Activated naive CD4-positive, alpha-beta T cell treated with anti-CD3 and anti-CD28 coated beads for 36 hours (primary cell): ENCODE data around the gene XKR7. TPM values are rescaled to one million over a fixed set of nuclear protein-coding genes. Genes with fewer than 3 reads are reported as not detected.
A peak's percentile ranks its signal among the peaks of the same experiment; 100 is the strongest.

Experiments used
- CTCF ChIA-PET: fragments of 350-600 bp; sonication (Branson Sonifier 250); formaldehyde crosslinking; loops from one replicate; lab custom pipeline; 2021; ENCODE audit warnings: antibody characterized with exemption; lab: Charles Lee
- DNase-seq: peaks from one replicate; pipeline ENCODE4 v3.0.0-alpha.2; 2020
- H3K27ac Mint-ChIP-seq: one replicate; pipeline ENCODE4 v1.8.0; 2021; ENCODE audit warnings: mild to moderate bottlenecking, mixed read lengths
- H3K27me3 Mint-ChIP-seq: one replicate; pipeline ENCODE4 v1.8.0; 2021; ENCODE audit warnings: low read depth, mixed read lengths
- H3K36me3 Mint-ChIP-seq: one replicate; pipeline ENCODE4 v1.8.0; 2021; ENCODE audit warnings: low read depth, mixed read lengths
- H3K4me1 Mint-ChIP-seq: one replicate; pipeline ENCODE4 v1.8.0; 2021; ENCODE audit warnings: low read depth, mixed read lengths
- H3K4me3 Mint-ChIP-seq: one replicate; pipeline ENCODE4 v1.8.0; 2021; ENCODE audit warnings: mild to moderate bottlenecking, moderate library complexity, mixed read lengths
- H3K9me3 Mint-ChIP-seq: one replicate; pipeline ENCODE4 v1.8.0; 2021; ENCODE audit warnings: mixed read lengths
- intact Hi-C: fragments of 100-400 bp; cut with micrococcal nuclease; formaldehyde crosslinking; loops from one replicate; pipeline ENCODE4 v1.15.1; 2023
- total RNA-seq, 2 experiments: library from RNA; stranded (reverse); gene quantifications; one replicate each; pipeline ENCODE4 v1.2.3, GENCODE V29; 2021

XKR7 gene
- total RNA-seq, 2 experiments from 2014 or later = 0.02 TPM

DNA sequence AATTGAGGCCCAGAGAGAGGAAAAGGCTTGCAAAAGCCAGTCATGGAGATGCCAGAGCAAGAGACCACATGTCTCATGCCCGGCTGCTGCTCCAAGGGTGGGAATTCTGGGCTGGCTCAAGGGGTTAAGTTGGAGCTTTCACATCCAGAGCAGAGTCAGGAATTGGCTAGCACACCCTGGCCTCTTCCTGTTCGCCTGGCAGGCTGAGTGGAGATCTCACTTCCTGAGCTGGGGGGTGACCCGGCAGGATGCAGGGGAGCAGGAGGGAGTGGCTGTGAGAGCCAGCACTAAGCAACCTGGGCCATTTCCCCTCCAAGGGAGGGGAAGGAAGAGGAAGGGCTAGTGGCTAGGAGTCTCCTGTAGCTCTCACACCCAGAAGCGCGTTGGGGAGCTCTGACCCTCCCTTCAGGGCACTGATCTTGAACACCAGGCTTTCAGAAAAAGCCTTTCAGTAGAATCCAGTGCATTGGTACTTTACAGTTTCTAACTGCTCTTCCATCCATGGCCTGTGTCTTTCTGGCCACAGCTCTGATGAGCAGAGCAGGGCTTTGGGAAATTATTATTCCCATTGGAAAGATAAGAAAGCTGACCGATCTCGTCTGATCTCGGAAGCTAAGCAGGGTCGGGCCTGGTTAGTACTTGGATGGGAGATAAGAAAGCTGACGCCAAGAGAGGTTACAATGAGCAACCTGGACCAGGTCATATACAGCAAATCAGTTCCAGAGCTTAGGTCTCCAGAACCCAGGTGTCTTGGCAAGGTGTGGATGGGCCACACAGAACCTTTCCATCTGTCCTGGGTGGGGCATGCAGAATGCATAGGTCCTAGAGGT is 40.1 kb downstream of the XKR7 start:
- no peak overlapping the region for H3K27ac Mint-ChIP-seq
- H3K4me3 Mint-ChIP-seq = no peak overlapping the region
- DNase-seq = no peak
- H3K4me1 Mint-ChIP-seq = no peaks in the 10 kb centered on the region
- CTCF ChIA-PET = interaction anchor here (1.0 to 1.6 kb wide), 3 partner anchors 24 to 185 kb away, joined by 3 read pairs; no protein-coding TSS in a partner anchor
- intact Hi-C loops = no loop called here
- no peaks in the 10 kb centered on the region for H3K36me3 Mint-ChIP-seq
- no peaks in the 10 kb centered on the region for H3K9me3 Mint-ChIP-seq
- peaks cover 4% of the 10 kb centered on the region for H3K27me3 Mint-ChIP-seq

DNA sequence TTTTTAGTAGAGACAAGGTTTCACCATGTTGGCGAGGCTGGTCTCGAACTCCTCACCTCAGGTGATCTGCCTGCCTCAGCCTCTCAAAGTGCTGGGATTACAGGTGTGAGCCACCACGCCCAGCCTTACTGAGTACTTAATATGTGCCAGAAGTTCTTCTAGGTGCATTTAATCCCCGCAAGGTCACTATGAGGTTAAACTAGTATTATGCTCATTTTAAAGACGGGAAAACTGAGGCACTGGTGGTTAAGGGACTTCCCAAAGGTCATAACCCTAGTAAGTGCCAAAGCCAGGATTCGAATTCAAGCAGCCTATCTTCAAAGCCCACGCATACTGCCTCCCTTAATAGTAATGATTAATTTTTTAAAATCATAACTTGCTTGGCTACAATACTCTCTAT is 41.6 kb downstream of the XKR7 start:
- no peaks in the 10 kb centered on the region for H3K36me3 Mint-ChIP-seq
- no peak for DNase-seq
- intact Hi-C loops = no loop called here
- peaks cover 4% of the 10 kb centered on the region for H3K27me3 Mint-ChIP-seq
- H3K27ac Mint-ChIP-seq = no peak overlapping the region
- H3K4me1 Mint-ChIP-seq = no peaks in the 10 kb centered on the region
- no peaks in the 10 kb centered on the region for H3K9me3 Mint-ChIP-seq
- CTCF ChIA-PET = interaction anchor here (0.7 to 1.4 kb wide), 2 partner anchors 22 to 1660 kb away, joined by 3 read pairs; no protein-coding TSS in a partner anchor
- no peak overlapping the region for H3K4me3 Mint-ChIP-seq

- H3K27me3 Mint-ChIP-seq = peaks cover 6% of the 10 kb centered on the region
- no peak within 1 kb of the TSS for H3K27ac Mint-ChIP-seq
- H3K4me1 Mint-ChIP-seq = no peaks in the 10 kb centered on the region
- no peak within 1 kb of the TSS for H3K4me3 Mint-ChIP-seq
- DNase-seq = no peak
- intact Hi-C loops = no loop called here
- CTCF ChIA-PET = no interaction called here
- no peaks in the 10 kb centered on the region for H3K9me3 Mint-ChIP-seq
- no peaks in the 10 kb centered on the region for H3K36me3 Mint-ChIP-seq
Observed at GRCh38 chr20:32010101-32010500, 42.1 kb downstream of the XKR7 start, which contains the start of gene CCM2L. CCM2L (plus strand) TSS chr20:32010438; CDS start chr20:32010455, 17 bp downstream.

- Mint-ChIP-seq H3K9me3 (no peaks in the 10 kb centered on the region), H3K27me3 (peaks cover 10% of the 10 kb centered on the region), H3K4me3 (no peak overlapping the region), H3K36me3 (no peaks in the 10 kb centered on the region), H3K4me1 (no peaks in the 10 kb centered on the region), H3K27ac (no peak overlapping the region)
- CTCF ChIA-PET = no interaction called here
- DNase-seq = no peak
- intact Hi-C loops = no loop called here
Observed at GRCh38 chr20:32010666-32011065, 42.7 kb downstream of the XKR7 start.

GRCh38 chr20:32012159-32012688 is 44.3 kb downstream of the XKR7 start:
- Mint-ChIP-seq H3K36me3 (no peaks in the 10 kb centered on the region), H3K4me1 (no peaks in the 10 kb centered on the region), H3K9me3 (no peaks in the 10 kb centered on the region), H3K4me3 (no peak overlapping the region), H3K27me3 (peaks cover 19% of the 10 kb centered on the region), H3K27ac (no peak overlapping the region)
- no peak for DNase-seq
- CTCF ChIA-PET = interaction anchor here (0.9 to 2.7 kb wide), 4 partner anchors 18 to 189 kb away, joined by 3 to 11 read pairs (median 4); no protein-coding TSS in a partner anchor
- intact Hi-C loops = no loop called here

DNA sequence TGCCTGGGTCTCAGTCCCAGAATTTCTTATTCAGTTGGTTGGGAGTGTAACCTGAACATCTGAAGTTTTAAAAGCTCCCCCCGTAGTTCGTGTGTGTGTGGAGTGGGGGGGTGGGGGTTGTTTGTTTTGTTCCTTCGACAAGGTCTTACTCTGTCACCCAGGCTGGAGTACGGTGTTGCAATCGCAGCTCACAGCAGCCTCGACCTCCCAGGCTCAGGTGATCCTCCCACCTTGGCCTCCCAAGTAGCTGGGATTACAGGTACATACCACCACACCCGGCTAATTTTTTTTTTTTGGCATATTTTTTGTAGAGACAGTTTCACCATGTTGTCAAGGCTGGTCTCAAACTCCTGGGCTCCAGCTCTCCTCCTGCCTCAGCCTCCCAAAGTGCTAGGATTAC is 45.4 kb downstream of the XKR7 start:
- H3K27ac Mint-ChIP-seq = no peak overlapping the region
- H3K4me3 Mint-ChIP-seq = no peak overlapping the region
- H3K4me1 Mint-ChIP-seq = peaks cover 4% of the 10 kb centered on the region
- no peaks in the 10 kb centered on the region for H3K9me3 Mint-ChIP-seq
- intact Hi-C loops = no loop called here
- no peak for DNase-seq
- peaks cover 28% of the 10 kb centered on the region for H3K27me3 Mint-ChIP-seq
- CTCF ChIA-PET = interaction anchor here (0.8 to 2.7 kb wide), 5 partner anchors 17 to 190 kb away, joined by 3 to 11 read pairs (median 4); no protein-coding TSS in a partner anchor
- H3K36me3 Mint-ChIP-seq = no peaks in the 10 kb centered on the region

- Mint-ChIP-seq H3K27me3 (peaks cover 55% of the 10 kb centered on the region), H3K4me3 (peak overlapping the region; percentile 74), H3K27ac (no peak overlapping the region), H3K36me3 (peaks cover 2% of the 10 kb centered on the region), H3K4me1 (peaks cover 16% of the 10 kb centered on the region), H3K9me3 (no peaks in the 10 kb centered on the region)
- CTCF ChIA-PET = interaction anchor here (0.7 to 2.0 kb wide), 3 partner anchors 10 to 165 kb away, joined by 4 to 7 read pairs (median 5); no protein-coding TSS in a partner anchor
- DNase-seq = peak; percentile 55
- intact Hi-C loops = loop anchor here (5.0 kb wide), 1 partner anchor 195 kb away; no protein-coding TSS in a partner anchor
Observed at GRCh38 chr20:32017711-32018251, 49.8 kb downstream of the XKR7 start.

DNA sequence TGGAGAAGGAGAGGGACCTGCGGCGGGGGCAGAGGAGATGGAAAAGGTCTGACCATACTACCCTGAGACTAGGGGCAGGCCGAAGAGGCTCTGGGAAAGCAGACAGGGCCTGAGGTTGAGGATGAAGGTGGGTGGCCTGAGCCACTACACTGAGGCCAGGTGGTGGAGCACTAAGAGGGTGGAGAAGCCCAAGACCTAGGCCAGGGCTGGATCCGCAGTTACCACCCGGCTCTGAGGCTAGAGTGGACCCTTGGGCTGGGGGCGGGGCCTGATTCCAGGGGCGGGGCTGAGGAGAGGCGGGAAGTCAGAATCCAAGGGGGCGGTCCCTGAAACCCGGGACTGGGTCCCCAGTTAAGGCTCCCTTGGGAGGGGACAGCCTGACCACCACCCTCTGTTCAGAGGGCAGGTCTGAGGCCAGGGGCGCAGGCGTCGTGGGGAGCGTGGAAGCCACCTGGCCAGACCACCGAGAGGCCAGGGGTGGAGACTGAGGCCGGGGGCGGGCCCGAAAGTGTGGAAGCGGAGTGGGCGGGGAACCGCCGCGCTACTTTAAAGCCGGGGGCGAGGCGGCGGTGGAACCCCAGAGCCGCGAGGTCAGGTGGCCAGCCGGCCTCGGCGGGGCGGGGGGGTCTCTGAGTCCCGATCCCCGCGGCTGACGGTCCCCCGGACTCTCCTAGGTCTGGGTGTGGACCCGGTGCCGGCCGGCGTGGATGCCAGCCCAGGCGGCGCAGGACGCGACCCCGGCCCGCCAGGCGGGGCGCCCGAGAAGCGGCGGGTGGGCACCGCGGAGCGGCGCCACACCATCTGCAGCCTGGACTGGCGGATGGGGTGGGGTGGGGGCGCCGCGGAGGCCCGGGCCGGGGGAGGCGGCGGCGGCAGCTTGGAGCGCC is 50.6 kb downstream of the XKR7 start:
- Mint-ChIP-seq H3K27ac (no peak overlapping the region), H3K27me3 (peaks cover 60% of the 10 kb centered on the region), H3K36me3 (peaks cover 2% of the 10 kb centered on the region), H3K9me3 (no peaks in the 10 kb centered on the region), H3K4me1 (peaks cover 16% of the 10 kb centered on the region), H3K4me3 (peak overlapping the region; percentile 74)
- CTCF ChIA-PET = interaction anchor here (1.6 to 3.0 kb wide), 4 partner anchors 12 to 168 kb away, joined by 4 to 37 read pairs (median 6); no protein-coding TSS in a partner anchor
- DNase-seq = peak; percentile 58
- intact Hi-C loops = loop anchor here (5.0 kb wide), 1 partner anchor 196 kb away; no protein-coding TSS in a partner anchor

- H3K4me3 Mint-ChIP-seq = peak overlapping the region; percentile 77
- H3K9me3 Mint-ChIP-seq = no peaks in the 10 kb centered on the region
- no peak overlapping the region for H3K27ac Mint-ChIP-seq
- peaks cover 2% of the 10 kb centered on the region for H3K36me3 Mint-ChIP-seq
- peaks cover 65% of the 10 kb centered on the region for H3K27me3 Mint-ChIP-seq
- intact Hi-C loops = loop anchor here (5.0 kb wide), 1 partner anchor 197 kb away; no protein-coding TSS in a partner anchor
- CTCF ChIA-PET = interaction anchor here (1.3 to 3.0 kb wide), 4 partner anchors 11 to 168 kb away, joined by 3 to 37 read pairs (median 6); no protein-coding TSS in a partner anchor
- no peak for DNase-seq
- peaks cover 16% of the 10 kb centered on the region for H3K4me1 Mint-ChIP-seq
Observed at GRCh38 chr20:32019156-32019510, 51.2 kb downstream of the XKR7 start.

DNA sequence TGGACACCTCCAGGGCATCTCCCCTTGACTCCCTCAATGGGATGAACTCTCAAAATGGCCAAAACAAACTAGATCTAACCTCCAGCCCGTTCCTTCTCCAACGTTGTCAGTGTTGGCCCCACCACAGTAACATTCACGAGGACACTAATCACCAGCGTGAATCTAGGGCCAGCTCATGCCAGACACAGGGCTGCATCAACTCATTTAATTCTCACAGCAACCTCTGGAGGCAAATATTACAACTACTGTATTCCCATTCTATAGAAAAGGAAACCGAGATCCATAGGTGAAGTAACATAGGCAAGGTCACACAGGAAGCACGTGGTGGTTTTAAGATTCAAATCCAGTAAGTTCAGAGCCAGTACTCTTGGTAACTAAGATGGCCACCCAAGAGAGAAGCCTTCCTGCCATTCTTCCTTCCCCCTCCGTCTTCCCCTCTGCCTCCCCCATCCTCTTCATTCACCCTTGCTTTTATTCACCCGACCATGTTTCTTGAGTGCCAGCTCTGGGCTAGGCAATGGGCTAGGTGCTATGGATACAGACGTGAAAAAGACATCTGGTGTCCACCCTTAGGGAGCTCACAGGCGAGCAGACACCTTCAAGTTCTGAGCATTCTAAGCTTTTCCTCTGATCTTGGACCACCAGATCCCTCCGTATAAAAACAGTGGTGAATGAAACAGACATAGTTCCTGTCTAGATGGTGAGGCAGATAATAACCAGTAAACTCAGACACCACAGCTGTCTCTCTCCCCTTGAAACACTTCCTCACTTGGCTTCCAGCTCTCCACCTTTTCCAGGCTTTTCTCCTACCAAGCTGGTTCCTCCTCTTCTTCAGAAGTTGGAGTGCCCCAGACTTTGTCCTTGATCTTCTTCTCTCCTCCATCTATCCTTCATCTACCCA is 51.9 kb downstream of the XKR7 start:
- peak overlapping the region; percentile 58 for H3K27ac Mint-ChIP-seq
- CTCF ChIA-PET = interaction anchor here (1.3 to 3.0 kb wide), 5 partner anchors 11 to 169 kb away, joined by 3 to 37 read pairs (median 4); no protein-coding TSS in a partner anchor
- peaks cover 2% of the 10 kb centered on the region for H3K36me3 Mint-ChIP-seq
- peaks cover 16% of the 10 kb centered on the region for H3K4me1 Mint-ChIP-seq
- peaks cover 66% of the 10 kb centered on the region for H3K27me3 Mint-ChIP-seq
- no peaks in the 10 kb centered on the region for H3K9me3 Mint-ChIP-seq
- H3K4me3 Mint-ChIP-seq = peak overlapping the region; percentile 77
- intact Hi-C loops = loop anchor here (5.0 kb wide), 1 partner anchor 198 kb away; no protein-coding TSS in a partner anchor
- no peak for DNase-seq
